Motor neuron (in vitro differentiated cells): ENCODE measurements around the gene KCNQ1. TPM values are rescaled to one million over a fixed set of nuclear protein-coding genes. Genes with fewer than 3 reads are reported as not detected.

Experiments used
- ATAC-seq, 8 experiments: fragments of 200-7000 bp; cut with Tn5 transposase; replicated peaks in 6 of 8; 2 replicates each; pipeline ENCODE4 v1.8.0; 2021; ENCODE audit warnings: mild to moderate bottlenecking in 8 of 8, moderate library complexity in 8 of 8
- H3K27ac ChIP-seq, 2 donors: fragments of 250-450 bp; sonication (Bioruptor Pico); 2 replicates each; pipeline ENCODE4 v1.9.0; 2021; ENCODE audit warnings: antibody characterized with exemption in 2 of 2, mild to moderate bottlenecking in 2 of 2, moderate library complexity in 1 of 2
- H3K4me1 ChIP-seq, 2 donors: fragments of 250-450 bp; sonication (Bioruptor Pico); replicated peaks in 1 of 2; 2 replicates each; pipeline ENCODE4 v1.6.1; 2021; ENCODE audit warnings: antibody characterized with exemption in 2 of 2, mild to moderate bottlenecking in 2 of 2, moderate library complexity in 1 of 2
- H3K4me3 ChIP-seq, 5 donors: fragments of 250-450 bp; sonication (Bioruptor Pico); 2 replicates each; pipeline ENCODE4 v1.9.0; 2021; ENCODE audit warnings: antibody characterized with exemption in 5 of 5, mild to moderate bottlenecking in 5 of 5, moderate library complexity in 4 of 5
- WGBS, 10 experiments: fragments of 450-650 bp; shearing (Covaris generic); methylation state at CpG; one replicate each; pipeline ENCODE4 v1.0.0; 2022; 5-methylcytosine and 5-hydroxymethylcytosine counted together
- in situ Hi-C, 9 experiments: fragments of 400-800 bp; cut with MboI; loops; one replicate each; pipeline ENCODE4 v1.15.0; 2021; ENCODE audit warnings: low sequenced_read_pairs in 9 of 9, low pct_unique_long_range_greater_than_20kb in 2 of 9; ENCODE audit not compliant: unreplicated experiment in 9 of 9
- total RNA-seq, 8 experiments: library from RNA; unstranded; fragments of 300-600 nt; gene quantifications; 2 replicates each; pipeline versions ENCODE4 v1.2.3 to v1.2.4, GENCODE V29; 2022

The KCNQ1 gene
- total RNA-seq, 8 experiments from 2014 or later = 0.04 to 0.66 (median 0.20) TPM; not detected in 2

DNA sequence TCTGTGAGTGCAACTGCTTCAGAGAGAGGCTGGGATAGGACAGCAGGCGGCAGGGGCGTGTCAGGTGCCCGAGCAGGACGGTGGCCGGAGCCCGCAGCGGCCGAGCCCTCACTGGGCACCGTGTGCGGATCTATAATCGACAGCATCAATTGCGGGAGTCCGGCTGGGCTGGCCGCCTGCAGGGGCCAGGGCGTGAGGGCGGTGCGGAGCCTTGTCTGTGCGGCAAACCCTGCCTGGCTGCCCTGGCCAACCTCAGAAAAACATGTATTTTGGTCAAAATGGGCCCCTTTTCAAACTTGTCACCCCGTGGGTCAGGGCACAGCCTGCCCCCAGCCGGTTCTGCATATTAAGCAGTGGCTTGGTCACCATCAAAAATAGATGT, 346.3 kb downstream of the KCNQ1 start:
- H3K27ac ChIP-seq = no peak overlapping the region
- peaks cover 11 to 35% of the 10 kb centered on the region in 2 donors for H3K4me1 ChIP-seq
- H3K4me3 ChIP-seq = no peak overlapping the region
- ATAC-seq = no peak
- WGBS, 10 experiments = 73 to 96% (median 78%) methylated on average over 5 to 16 of the region's 20 CpGs; no CpG with 5 or more reads in 7 of the 10 experiments
- in situ Hi-C loops = no loop called here

DNA sequence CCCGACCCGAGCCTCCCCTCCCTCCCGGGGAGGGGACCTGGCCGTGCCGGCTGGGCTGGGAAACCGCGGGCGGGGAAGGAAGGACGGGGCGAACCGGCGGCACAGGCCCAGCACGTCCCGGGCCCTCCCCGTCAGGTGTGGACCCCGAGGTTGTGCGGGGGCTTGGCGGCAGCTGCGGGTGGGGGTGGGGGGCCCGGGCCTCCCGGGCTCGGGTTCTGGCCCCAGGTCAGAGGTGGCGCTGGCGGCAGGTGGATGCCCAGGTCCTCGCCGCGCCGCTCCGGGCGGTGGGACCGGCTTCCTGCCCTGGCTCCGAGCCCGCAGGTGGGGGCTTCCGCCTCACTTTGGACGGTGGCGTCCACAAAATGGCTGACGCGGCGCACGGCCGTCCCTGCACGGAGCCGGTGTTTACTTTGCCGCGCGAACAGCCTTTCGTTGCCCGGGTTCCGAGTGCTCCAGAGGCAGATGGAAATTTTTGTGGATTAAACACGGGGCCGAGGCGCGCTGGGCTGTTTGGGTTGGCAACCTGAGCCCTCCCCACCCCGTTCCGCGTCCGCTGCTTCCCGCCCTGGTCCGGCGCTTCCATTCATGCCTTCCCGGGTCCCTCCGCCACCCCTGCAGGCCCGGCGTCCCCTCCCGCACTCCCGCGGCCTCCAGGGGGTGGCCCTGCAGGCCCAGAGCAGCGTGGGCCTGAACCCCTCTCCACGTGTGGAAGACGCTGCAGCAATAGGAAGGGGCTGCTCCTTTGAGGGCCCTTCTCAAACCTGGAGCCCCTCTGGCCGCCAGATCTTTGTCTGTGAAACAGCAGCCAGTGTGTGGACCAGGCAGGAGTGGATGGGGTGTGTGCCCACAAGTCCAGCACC, 346.9 kb downstream of the KCNQ1 start:
- ATAC-seq = peak in 1 of 8 experiments; percentile 49
- Histone ChIP-seq H3K4me1 (peaks cover 11 to 35% of the 10 kb centered on the region in 2 donors), H3K4me3 (no peak overlapping the region), H3K27ac (no peak overlapping the region)
- in situ Hi-C loops = no loop called here
- 8 to 85% methylated on average over 5 of the region's 71 CpGs; no CpG with 5 or more reads in 8 of the 10 experiments for WGBS, 10 experiments

DNA sequence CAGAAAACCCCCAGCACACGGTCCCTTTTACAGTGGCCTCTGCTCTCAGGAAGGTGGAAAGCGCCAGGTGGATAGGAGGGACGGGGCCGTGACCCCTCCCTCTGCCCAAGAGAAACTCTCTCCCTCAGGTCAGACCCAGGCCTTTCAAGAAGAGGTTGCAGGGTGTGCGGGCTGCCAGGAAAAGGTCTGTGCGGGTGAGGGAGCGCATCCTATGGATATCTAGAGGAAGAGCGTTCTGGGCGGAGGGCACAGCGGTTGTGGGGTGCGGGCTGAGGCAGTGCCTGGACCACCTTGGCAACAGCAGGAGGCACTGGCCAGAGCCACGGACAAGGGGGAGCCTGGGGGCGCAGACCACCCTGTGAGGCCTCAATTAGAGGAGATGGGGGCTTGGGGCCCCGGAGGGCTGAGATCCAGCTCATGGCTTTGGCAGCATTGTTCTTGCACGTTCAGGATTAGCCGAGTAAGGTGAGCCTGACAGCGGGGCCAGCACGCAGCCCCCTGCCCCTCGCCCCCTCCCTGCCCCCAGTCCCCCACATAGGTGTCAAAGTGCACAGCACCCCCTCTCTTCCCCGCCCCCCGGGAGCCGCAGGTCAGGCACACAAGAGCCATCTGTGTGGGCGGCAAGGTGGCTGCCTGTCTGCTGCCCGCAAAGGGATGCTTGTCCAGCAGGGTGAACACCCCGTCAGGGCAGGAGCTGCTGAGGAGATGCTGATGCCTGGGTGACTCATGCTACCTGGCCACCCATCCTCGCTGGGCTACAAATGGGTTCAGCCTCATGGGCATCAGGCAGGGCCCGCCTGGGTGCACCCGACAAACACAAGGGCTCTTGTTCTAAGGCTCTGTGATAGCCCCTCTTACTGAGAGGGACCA, 347.8 kb downstream of the KCNQ1 start:
- WGBS, 10 experiments = 68 to 100% methylated on average over 1 to 4 of the region's 28 CpGs; no CpG with 5 or more reads in 8 of the 10 experiments
- H3K4me1 ChIP-seq = peaks cover 11 to 35% of the 10 kb centered on the region in 2 donors
- H3K4me3 ChIP-seq = no peak overlapping the region
- H3K27ac ChIP-seq = no peak overlapping the region
- in situ Hi-C loops = no loop called here
- ATAC-seq = no peak

DNA sequence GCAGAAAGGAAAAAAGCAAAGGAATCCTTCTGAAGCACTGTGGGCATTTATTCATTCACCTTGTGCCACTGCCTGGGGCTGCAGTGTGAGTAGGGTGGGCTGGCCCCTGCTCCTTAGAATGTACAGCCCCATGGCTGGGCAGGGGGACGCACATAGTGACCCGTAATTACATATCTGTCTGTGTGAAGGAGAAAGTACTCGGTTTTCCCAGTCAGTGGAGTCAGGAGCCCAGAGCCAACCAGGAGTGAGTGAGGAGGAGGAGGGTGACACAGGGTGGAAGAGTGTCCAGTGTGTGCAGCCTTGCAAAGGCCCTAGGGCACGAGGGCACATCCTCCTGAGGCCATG, 348.9 kb downstream of the KCNQ1 start:
- H3K4me1 ChIP-seq = peaks cover 2 to 26% of the 10 kb centered on the region in 2 donors
- no peak overlapping the region for H3K27ac ChIP-seq
- in situ Hi-C loops = no loop called here
- ATAC-seq = no peak
- 17 to 88% (median 67%) methylated on average over 1 to 3 of the region's 4 CpGs; no CpG with 5 or more reads in 4 of the 10 experiments for WGBS, 10 experiments
- H3K4me3 ChIP-seq = no peak overlapping the region

DNA sequence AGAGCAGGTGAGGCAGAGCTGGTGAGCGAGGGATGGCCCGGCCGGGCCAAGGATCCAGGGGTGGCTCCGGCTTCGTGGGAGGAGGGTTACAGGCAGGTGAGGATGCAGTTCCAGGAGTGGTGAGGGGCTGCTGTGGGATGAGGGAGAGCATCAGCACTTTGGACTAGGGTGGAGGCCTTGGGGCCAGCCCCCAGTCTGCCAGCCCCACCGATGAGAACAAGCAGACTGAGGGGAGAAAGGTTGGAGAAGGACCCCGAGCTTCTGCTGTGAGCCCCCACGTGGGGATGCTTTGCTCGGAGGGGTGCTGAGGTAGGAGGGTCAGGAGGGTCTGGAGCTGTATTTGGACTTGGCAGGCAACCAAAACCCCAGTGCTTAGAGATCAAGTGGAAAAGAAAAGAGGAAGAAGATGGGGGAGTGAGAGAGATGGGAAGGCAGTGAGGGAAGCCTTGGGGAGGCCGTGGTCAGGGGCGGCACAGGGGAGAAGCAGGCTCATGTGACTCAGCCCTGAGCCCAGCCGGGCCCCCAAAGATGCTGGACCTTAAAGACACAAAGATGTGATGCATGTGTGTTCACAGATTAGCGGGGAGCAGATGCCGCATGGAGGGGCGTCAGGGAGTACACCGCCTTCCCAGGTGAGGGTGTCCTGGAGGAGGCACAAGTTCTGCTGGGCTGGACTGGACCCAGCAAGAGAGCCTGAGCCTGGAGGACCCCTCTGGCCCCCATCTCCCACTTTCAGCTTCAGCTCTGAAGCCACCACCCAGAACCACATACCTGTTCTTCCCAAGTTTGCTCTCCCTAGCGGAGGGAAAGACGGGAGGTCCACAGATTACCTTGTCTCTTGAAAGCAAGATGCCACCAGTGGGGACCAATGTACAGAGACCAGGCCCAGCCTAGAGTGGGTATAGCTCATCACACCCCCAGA, 349.5 kb downstream of the KCNQ1 start:
- Histone ChIP-seq H3K4me1 (peaks cover 0 to 19% of the 10 kb centered on the region in 2 donors), H3K4me3 (no peak overlapping the region), H3K27ac (no peak overlapping the region)
- WGBS, 10 experiments = 40 to 91% (median 83%) methylated on average over 2 to 9 of the region's 18 CpGs; no CpG with 5 or more reads in 3 of the 10 experiments
- no peak for ATAC-seq
- in situ Hi-C loops = no loop called here

DNA sequence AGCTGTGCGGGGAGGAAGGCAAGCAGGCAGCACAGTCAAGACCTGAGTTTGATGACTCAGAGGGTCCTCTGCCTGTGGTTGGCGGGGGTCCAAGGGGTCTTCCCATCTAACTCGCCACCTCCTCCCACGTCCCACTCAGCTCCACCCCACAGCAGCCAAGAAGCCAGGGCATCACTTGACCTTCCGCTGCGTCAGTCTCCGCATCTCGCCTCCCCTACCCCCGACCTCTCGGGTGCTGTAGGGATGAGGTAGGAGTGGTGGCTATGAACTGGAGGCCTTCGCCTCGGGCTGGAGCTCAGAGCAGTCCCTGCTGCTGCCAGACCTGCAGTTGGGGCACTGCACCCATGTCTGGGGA, 350.1 kb downstream of the KCNQ1 start:
- Histone ChIP-seq H3K4me3 (no peak overlapping the region), H3K4me1 (peaks cover 0 to 17% of the 10 kb centered on the region in 2 donors), H3K27ac (no peak overlapping the region)
- peak in 2 of 8 experiments; percentile 10 to 35 for ATAC-seq
- in situ Hi-C loops = no loop called here
- WGBS, 10 experiments = 78 to 93% methylated on average over 6 of the region's 12 CpGs; no CpG with 5 or more reads in 8 of the 10 experiments

DNA sequence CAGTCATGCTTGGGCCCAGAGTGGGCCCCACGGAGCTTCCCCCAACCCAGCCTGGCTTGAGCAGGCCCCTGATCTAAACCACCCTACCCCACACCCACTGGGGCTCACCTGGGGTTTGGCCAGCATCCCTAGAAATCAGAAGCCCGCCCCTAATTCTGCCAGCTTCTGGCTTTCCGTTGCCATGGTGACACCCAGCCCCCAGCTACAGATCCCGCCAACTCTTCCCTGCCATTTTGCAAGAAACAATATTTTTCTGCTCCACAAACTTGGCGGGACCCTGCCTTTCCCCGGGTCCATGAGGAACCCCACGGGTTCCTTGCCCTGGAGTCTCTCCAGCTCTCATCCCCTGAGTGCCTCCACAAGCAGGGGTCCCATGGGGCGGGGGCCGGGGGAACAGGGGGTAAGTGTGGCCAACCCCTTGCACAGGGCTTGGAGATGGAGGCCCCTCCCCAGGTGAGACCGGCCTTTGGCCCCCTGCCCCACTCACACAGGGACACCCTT, 350.7 kb downstream of the KCNQ1 start:
- H3K27ac ChIP-seq = no peak overlapping the region
- ATAC-seq = peak in 1 of 8 experiments; percentile 17
- peaks cover 0 to 17% of the 10 kb centered on the region in 2 donors for H3K4me1 ChIP-seq
- no peak overlapping the region for H3K4me3 ChIP-seq
- 67 to 81% (median 80%) methylated on average over 1 to 3 of the region's 10 CpGs; no CpG with 5 or more reads in 7 of the 10 experiments for WGBS, 10 experiments
- in situ Hi-C loops = no loop called here

DNA sequence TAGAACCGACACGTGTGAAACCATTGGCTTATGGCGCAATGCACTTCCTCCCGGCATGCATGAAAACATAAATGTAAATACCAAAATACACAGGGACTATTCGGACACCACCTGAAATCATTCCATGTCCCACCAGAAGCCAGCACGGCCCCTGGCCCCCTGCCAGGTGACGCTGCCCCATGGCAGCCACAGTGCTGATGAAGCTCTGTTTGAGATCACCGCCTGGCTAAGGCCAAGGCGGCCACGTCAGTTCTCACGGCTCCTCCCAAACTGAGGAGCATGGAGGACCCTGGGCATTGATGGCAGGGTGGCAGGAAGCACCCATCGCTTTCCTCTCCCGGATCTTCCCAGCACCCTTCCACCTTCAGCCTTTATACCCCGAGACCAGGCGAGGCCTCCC, 351.3 kb downstream of the KCNQ1 start:
- H3K4me1 ChIP-seq = peaks cover under 1 to 18% of the 10 kb centered on the region in 2 donors
- WGBS, 10 experiments = 60 to 97% (median 92%) methylated on average over 2 to 7 of the region's 15 CpGs; no CpG with 5 or more reads in 4 of the 10 experiments
- no peak overlapping the region for H3K27ac ChIP-seq
- ATAC-seq = no peak
- no peak overlapping the region for H3K4me3 ChIP-seq
- in situ Hi-C loops = no loop called here

DNA sequence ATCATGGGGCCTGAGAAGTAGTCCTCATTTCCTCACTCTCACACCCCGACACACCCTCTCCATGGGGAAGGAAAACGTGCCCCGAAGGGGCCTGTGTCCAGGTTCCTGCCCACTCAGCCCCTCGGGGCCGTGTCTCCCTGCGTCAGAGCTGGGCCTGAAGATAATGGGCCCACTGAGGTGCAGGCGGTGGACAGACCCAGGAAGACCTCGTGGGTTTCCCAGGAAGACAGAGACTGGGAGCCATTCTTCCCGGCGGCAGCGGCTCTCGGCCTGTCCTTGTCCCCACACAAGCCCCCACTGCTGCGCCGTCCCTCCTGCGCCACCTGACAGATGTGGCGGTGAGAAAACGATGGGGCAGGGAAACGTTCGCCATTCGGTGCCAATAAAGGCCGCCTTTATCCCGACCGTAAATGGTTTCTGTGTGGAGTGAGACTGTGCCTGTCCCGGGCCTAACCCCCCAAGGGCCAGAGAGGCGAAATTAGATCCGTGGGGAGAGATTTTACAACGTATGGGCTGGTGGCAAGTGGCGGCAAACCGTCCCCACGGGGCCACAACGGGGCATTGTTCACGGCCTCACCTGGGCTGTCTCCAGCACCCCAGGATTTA, 351.8 kb downstream of the KCNQ1 start:
- no peak for ATAC-seq
- no peak overlapping the region for H3K27ac ChIP-seq
- H3K4me3 ChIP-seq = no peak overlapping the region
- in situ Hi-C loops = no loop called here
- H3K4me1 ChIP-seq = peaks cover 5 to 23% of the 10 kb centered on the region in 2 donors
- 20 to 100% (median 81%) methylated on average over 2 to 12 of the region's 32 CpGs; no CpG with 5 or more reads in 4 of the 10 experiments for WGBS, 10 experiments

DNA sequence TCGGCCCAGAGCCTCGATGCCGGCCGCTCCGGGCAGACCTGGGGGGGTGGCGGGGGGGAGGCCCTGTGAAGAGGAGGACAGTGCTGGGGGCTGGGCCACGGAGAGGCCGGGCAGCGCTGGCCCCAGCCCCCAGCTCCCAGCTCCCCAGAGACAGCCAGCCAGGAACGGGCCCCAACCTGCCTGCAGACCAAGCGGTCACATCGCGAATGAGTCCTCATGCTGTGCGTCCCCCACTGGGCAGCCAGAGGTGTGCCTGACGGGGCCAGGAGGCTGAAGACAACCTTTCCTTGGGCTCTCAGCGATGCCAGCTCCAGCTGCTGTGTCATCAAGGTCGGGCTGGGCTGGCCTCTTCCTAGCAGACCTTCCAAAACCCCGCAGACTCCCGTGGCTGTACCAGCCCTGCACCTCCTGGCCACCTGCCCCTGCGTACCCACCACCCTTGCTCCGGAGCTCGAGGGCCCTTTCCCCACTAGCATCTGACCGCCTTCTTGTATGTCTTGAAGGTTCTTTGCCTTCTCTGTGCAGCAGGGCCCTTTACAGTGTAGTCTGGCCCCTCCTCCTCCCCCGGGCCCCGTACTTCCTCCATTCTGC, 352.4 kb downstream of the KCNQ1 start:
- WGBS, 10 experiments = 60 to 100% (median 90%) methylated on average over 1 to 2 of the region's 25 CpGs; no CpG with 5 or more reads in 7 of the 10 experiments

DNA sequence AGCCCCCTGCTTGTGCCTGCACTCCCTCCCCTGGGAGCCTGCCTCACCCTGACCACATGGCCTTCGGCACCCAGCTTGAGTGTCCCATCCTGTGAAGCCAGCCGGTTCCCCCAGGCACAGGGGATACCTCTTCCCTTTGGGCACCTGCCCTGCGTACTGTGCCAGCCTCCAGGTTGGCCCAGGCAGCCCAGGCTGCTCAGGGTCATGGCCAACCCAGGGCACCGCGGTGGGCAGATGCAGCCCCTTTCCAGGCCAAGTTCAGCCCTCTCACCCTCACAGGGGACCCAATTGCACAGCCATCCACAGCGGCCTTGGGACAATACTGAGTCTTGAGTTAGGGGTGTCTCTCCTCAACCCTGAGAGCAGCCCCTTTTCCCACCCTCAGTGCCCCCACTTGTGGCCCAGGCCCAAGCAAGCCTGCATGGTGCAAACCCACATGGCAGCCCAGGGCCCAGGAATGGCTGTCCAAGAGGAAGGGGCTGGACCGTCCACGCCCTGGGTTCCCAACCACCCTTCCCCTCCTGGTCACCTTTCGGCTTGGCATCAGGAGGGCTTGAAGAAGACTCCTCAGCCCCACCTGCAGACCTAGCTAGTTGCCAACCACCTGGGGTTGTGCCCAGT, 353.0 kb downstream of the KCNQ1 start:
- no peak overlapping the region for H3K27ac ChIP-seq
- in situ Hi-C loops = no loop called here
- WGBS, 10 experiments = 78 to 100% (median 92%) methylated on average over 2 to 4 of the region's 9 CpGs; no CpG with 5 or more reads in 6 of the 10 experiments
- peaks cover 6 to 18% of the 10 kb centered on the region in 2 donors for H3K4me1 ChIP-seq
- no peak for ATAC-seq
- H3K4me3 ChIP-seq = no peak overlapping the region

More for the DNA sequence above, 352.4 kb downstream of the KCNQ1 start:
- ATAC-seq = no peak
- H3K4me1 ChIP-seq = peaks cover 6 to 22% of the 10 kb centered on the region in 2 donors
- in situ Hi-C loops = no loop called here
- no peak overlapping the region for H3K4me3 ChIP-seq
- H3K27ac ChIP-seq = no peak overlapping the region
